Trophoblast cell (in vitro differentiated cells and primary cell): ENCODE results near the gene LYPD3.

Source experiments
- DNase-seq, 2 donors: peaks; one replicate each; pipeline ENCODE4 v3.0.0-alpha.2; 2016
- H2AFZ ChIP-seq: 2 replicates; pipeline ENCODE4 v1.6.1; 2013; ENCODE audit warnings: low read length, moderate library complexity, mild to moderate bottlenecking; ENCODE audit not compliant: insufficient read depth, poor library complexity
- H2AK5ac ChIP-seq: 2 replicates; pipeline ENCODE4 v1.6.1; 2013; ENCODE audit warnings: mild to moderate bottlenecking, low read length
- H2BK120ac ChIP-seq: 2 replicates; pipeline ENCODE4 v1.6.1; 2013; ENCODE audit warnings: low read length, mild to moderate bottlenecking, moderate library complexity; ENCODE audit not compliant: insufficient read depth, poor library complexity
- H2BK12ac ChIP-seq: 2 replicates; pipeline ENCODE4 v1.6.1; 2013; ENCODE audit warnings: mild to moderate bottlenecking, low read length, moderate library complexity
- H2BK5ac ChIP-seq: 2 replicates; pipeline ENCODE4 v1.6.1; 2013; ENCODE audit warnings: low read length, low read depth, moderate library complexity, mild to moderate bottlenecking; ENCODE audit not compliant: poor library complexity
- H3K14ac ChIP-seq: 2 replicates; pipeline ENCODE4 v1.6.1; 2013; ENCODE audit warnings: mild to moderate bottlenecking, low read length
- H3K18ac ChIP-seq: 2 replicates; pipeline ENCODE4 v1.6.1; 2013; ENCODE audit warnings: mild to moderate bottlenecking, low read length
- H3K23ac ChIP-seq: 2 replicates; pipeline ENCODE4 v1.6.1; 2013; ENCODE audit warnings: low read length
- H3K27ac ChIP-seq: 2 replicates; pipeline ENCODE4 v1.5.1; 2013; ENCODE audit warnings: low read depth, mild to moderate bottlenecking, inconsistent platforms, low read length, moderate library complexity
- H3K27me3 ChIP-seq: 2 replicates; pipeline ENCODE4 v1.6.1; 2013; ENCODE audit warnings: inconsistent platforms, mild to moderate bottlenecking, low read length, moderate library complexity; ENCODE audit not compliant: insufficient read depth
- H3K36me3 ChIP-seq, 2 experiments: 1 replicate in 1 of 2; 2 replicates in 1 of 2; pipeline ENCODE4 v1.6.1; 2013; ENCODE audit warnings: low read length in 2 of 2, mild to moderate bottlenecking in 2 of 2, moderate library complexity in 1 of 2; ENCODE audit not compliant: insufficient read depth in 2 of 2, control insufficient read depth in 1 of 2
- H3K4ac ChIP-seq: 2 replicates; pipeline ENCODE4 v1.6.1; 2013; ENCODE audit warnings: low read depth, mild to moderate bottlenecking, low read length, moderate library complexity
- H3K4me1 ChIP-seq, 2 experiments: 1 replicate in 1 of 2; 2 replicates in 1 of 2; pipeline ENCODE4 v1.6.1; 2013; ENCODE audit warnings: low read length in 2 of 2, mild to moderate bottlenecking in 2 of 2, moderate library complexity in 1 of 2; ENCODE audit not compliant: insufficient read depth in 2 of 2, control insufficient read depth in 1 of 2
- H3K4me2 ChIP-seq: 2 replicates; pipeline ENCODE4 v1.6.1; 2013; ENCODE audit warnings: inconsistent platforms, mild to moderate bottlenecking, low read length, moderate library complexity
- H3K4me3 ChIP-seq: 2 replicates; pipeline ENCODE4 v1.5.1; 2013; ENCODE audit warnings: mild to moderate bottlenecking, low read depth, low read length, inconsistent platforms
- H3K79me1 ChIP-seq: one replicate; pipeline ENCODE4 v1.6.1; 2013; ENCODE audit warnings: low read length
- H3K79me2 ChIP-seq: 2 replicates; pipeline ENCODE4 v1.6.1; 2013; ENCODE audit warnings: low read length, mild to moderate bottlenecking; ENCODE audit not compliant: control insufficient read depth, insufficient read depth, poor library complexity
- H3K9ac ChIP-seq: 2 replicates; pipeline ENCODE4 v1.6.1; 2013; ENCODE audit warnings: mild to moderate bottlenecking, low read length
- H3K9me3 ChIP-seq: 2 replicates; pipeline ENCODE4 v1.6.1; 2013; ENCODE audit warnings: low read depth, mild to moderate bottlenecking, control low read depth, inconsistent platforms, low read length; ENCODE audit not compliant: insufficient read depth
- H4K12ac ChIP-seq: 2 replicates; pipeline ENCODE4 v1.6.1; 2013; ENCODE audit warnings: low read depth, mild to moderate bottlenecking, low read length, moderate library complexity
- H4K8ac ChIP-seq: 2 replicates; pipeline ENCODE4 v1.6.1; 2013; ENCODE audit warnings: low read depth, mild to moderate bottlenecking, low read length, moderate library complexity
- H4K91ac ChIP-seq: one replicate; pipeline ENCODE4 v1.6.1; 2013; ENCODE audit warnings: low read depth, mild to moderate bottlenecking, low read length, moderate library complexity
- WGBS: extraction: QIAGEN DNeasy Blood & Tissue Kit; methylation state at CpG from one replicate; pipeline ENCODE4 v1.1.7; 2013; ENCODE audit warnings: missing lambda C conversion rate; ENCODE audit not compliant: insufficient read length, insufficient coverage; ENCODE audit errors: extremely low coverage; 5-methylcytosine and 5-hydroxymethylcytosine counted together

Gene LYPD3

DNA sequence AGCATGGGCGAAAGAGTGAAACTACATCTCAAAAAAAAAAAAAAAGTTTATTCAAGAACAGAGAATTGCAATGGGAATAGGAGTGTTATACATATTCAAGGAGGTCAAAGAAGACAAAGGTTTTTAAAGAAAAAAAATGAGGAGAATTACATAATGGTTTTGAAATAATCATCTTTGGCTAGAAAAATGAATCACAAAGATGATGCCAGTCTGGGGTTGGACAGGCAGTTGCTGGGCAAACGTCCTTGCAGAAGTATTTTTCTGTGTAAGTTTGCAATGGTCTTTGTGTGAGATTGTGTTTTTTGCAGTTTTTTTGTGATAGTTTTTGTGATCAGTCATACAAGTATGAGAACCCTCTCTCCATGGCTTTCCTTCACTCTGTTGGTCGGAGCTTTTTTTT is 23.7 kb downstream of the LYPD3 start:
- no peak for DNase-seq
- H3K27ac ChIP-seq, result no peak overlapping the region
- no peaks in the 10 kb centered on the region for H3K79me1 ChIP-seq
- H3K9ac ChIP-seq, result no peak overlapping the region
- H3K4me1 ChIP-seq, result no peaks in the 10 kb centered on the region
- H2AK5ac ChIP-seq, result no peak overlapping the region
- H2BK12ac ChIP-seq, result no peak overlapping the region
- H4K8ac ChIP-seq, result no peak overlapping the region
- no peak overlapping the region for H4K12ac ChIP-seq
- H3K4me2 ChIP-seq, result no peak overlapping the region
- no peak overlapping the region for H2AFZ ChIP-seq
- no peaks in the 10 kb centered on the region for H3K79me2 ChIP-seq
- H2BK120ac ChIP-seq, result no peak overlapping the region
- no peak overlapping the region for H4K91ac ChIP-seq
- H3K23ac ChIP-seq, result no peak overlapping the region
- no peak overlapping the region for H2BK5ac ChIP-seq
- no peak overlapping the region for H3K4me3 ChIP-seq
- no peak overlapping the region for H3K4ac ChIP-seq
- no CpG with 5 or more reads among the region's 3 CpGs for WGBS
- H3K9me3 ChIP-seq, result peaks cover 2% of the 10 kb centered on the region
- no peak overlapping the region for H3K14ac ChIP-seq
- H3K36me3 ChIP-seq, result no peaks in the 10 kb centered on the region
- no peaks in the 10 kb centered on the region for H3K27me3 ChIP-seq
- H3K18ac ChIP-seq, result no peak overlapping the region

GRCh38 chr19:43439709-43440063 is 25.7 kb downstream of the LYPD3 start:
- no peak overlapping the region for H4K8ac ChIP-seq
- no peaks in the 10 kb centered on the region for H3K79me1 ChIP-seq
- H2BK12ac ChIP-seq, result no peak overlapping the region
- H4K91ac ChIP-seq, result no peak overlapping the region
- H2BK5ac ChIP-seq, result no peak overlapping the region
- H3K79me2 ChIP-seq, result no peaks in the 10 kb centered on the region
- no peaks in the 10 kb centered on the region for H3K36me3 ChIP-seq
- H3K9me3 ChIP-seq, result peaks cover 2% of the 10 kb centered on the region
- no peak overlapping the region for H2AK5ac ChIP-seq
- no peak overlapping the region for H2BK120ac ChIP-seq
- no peaks in the 10 kb centered on the region for H3K4me1 ChIP-seq
- no peak overlapping the region for H3K4me3 ChIP-seq
- H3K9ac ChIP-seq, result no peak overlapping the region
- no peak overlapping the region for H3K23ac ChIP-seq
- H3K4me2 ChIP-seq, result no peak overlapping the region
- H3K4ac ChIP-seq, result no peak overlapping the region
- no peak overlapping the region for H2AFZ ChIP-seq
- no peak overlapping the region for H3K18ac ChIP-seq
- DNase-seq, result no peak
- H3K27ac ChIP-seq, result no peak overlapping the region
- no peak overlapping the region for H4K12ac ChIP-seq
- no peak overlapping the region for H3K14ac ChIP-seq
- H3K27me3 ChIP-seq, result no peaks in the 10 kb centered on the region

- Histone ChIP-seq H2BK12ac (no peak overlapping the region), H2BK120ac (no peak overlapping the region), H3K79me2 (no peaks in the 10 kb centered on the region), H3K9ac (no peak overlapping the region), H3K4me1 (no peaks in the 10 kb centered on the region), H4K91ac (no peak overlapping the region), H2BK5ac (no peak overlapping the region), H3K79me1 (no peaks in the 10 kb centered on the region), H3K27ac (no peak overlapping the region), H2AK5ac (no peak overlapping the region), H3K4ac (no peak overlapping the region), H3K23ac (no peak overlapping the region), H3K18ac (no peak overlapping the region), H3K36me3 (no peaks in the 10 kb centered on the region), H3K27me3 (no peaks in the 10 kb centered on the region), H4K8ac (no peak overlapping the region), H3K4me3 (no peak overlapping the region), H3K14ac (no peak overlapping the region), H2AFZ (no peak overlapping the region), H3K9me3 (peaks cover 2% of the 10 kb centered on the region), H4K12ac (no peak overlapping the region), H3K4me2 (no peak overlapping the region)
- WGBS, result no CpG with 5 or more reads among the region's 14 CpGs
- DNase-seq, result peak in 1 of 2 donors; percentile 18
These were observed 26.2 kb downstream of the LYPD3 start for GRCh38 chr19:43439032-43439708.

DNA sequence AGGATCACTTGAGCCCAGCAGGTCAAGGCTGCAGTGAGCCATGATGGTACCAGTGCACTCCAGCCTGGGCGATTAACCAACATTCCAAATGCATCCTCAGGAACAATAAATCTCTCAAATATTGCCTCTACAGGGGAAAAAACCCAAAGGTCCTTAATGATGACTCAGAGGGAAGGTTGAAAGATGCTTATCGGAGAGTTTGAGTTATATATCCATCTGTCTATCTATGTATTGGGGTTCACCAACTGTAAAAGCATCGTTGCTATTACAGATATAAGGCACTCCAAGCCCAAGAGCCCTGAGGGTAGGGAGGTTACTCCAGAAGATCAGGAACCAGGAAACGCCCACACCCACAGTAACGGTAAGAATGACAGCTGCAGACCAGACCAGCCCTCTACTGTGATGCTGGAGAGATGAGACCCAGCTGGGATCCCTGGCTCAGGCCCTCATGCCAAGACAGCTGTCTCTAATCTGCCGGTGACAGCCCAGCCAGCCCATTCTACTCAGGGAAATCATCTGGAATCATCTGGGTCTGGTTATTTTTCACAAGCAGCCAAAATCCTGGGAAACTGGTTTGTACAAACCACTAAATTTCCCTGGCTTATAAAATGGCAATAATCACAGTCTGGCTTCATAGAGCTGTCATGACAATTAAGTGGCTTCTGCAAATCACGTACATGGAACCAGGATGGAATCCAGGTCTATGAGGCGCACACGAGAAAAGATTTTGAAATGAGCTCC is 26.9 kb downstream of the LYPD3 start:
- no peaks in the 10 kb centered on the region for H3K79me2 ChIP-seq
- H3K4me1 ChIP-seq, result no peaks in the 10 kb centered on the region
- H3K36me3 ChIP-seq, result no peaks in the 10 kb centered on the region
- no peak overlapping the region for H4K12ac ChIP-seq
- no peak overlapping the region for H4K8ac ChIP-seq
- no peak overlapping the region for H2BK5ac ChIP-seq
- no peak overlapping the region for H2AFZ ChIP-seq
- H3K27ac ChIP-seq, result no peak overlapping the region
- DNase-seq, result peak; percentile 92 to 95
- WGBS, result no CpG with 5 or more reads among the region's 9 CpGs
- no peaks in the 10 kb centered on the region for H3K79me1 ChIP-seq
- no peak overlapping the region for H3K14ac ChIP-seq
- no peak overlapping the region for H3K9ac ChIP-seq
- no peak overlapping the region for H3K4me3 ChIP-seq
- no peak overlapping the region for H3K23ac ChIP-seq
- no peak overlapping the region for H3K4ac ChIP-seq
- H2BK12ac ChIP-seq, result no peak overlapping the region
- no peak overlapping the region for H4K91ac ChIP-seq
- peaks cover 2% of the 10 kb centered on the region for H3K9me3 ChIP-seq
- no peak overlapping the region for H2BK120ac ChIP-seq
- H2AK5ac ChIP-seq, result no peak overlapping the region
- no peaks in the 10 kb centered on the region for H3K27me3 ChIP-seq
- H3K18ac ChIP-seq, result no peak overlapping the region
- H3K4me2 ChIP-seq, result no peak overlapping the region
